ENCODE data around the gene KLKB1. TPM values are rescaled to one million over a fixed set of nuclear protein-coding genes. Genes with fewer than 3 reads are reported as not detected.

Gene KLKB1
- total RNA-seq, 1 donor from 2014 or later, result not detected

- Histone ChIP-seq H3K4me1 (ENCODE audit: insufficient read depth, low read length) (peaks cover 14% of the 10 kb centered on the region), H3K36me3 (ENCODE audit: insufficient read depth, low read length) (no peaks in the 10 kb centered on the region), H2AFZ (ENCODE audit: low read depth, low read length) (peak overlapping the region; percentile 93), H3K4me3 (ENCODE audit: insufficient read depth, low read depth, low read length) (peak overlapping the region; percentile 80), H3K9me3 (ENCODE audit: insufficient read depth, low read depth, low read length) (no peaks in the 10 kb centered on the region), H3K27ac (ENCODE audit: low read depth, low read length) (peak overlapping the region; percentile 66), H3K27me3 (ENCODE audit: insufficient read depth, low read length) (peaks cover 4% of the 10 kb centered on the region), H3K4me2 (ENCODE audit: low read length) (peak overlapping the region; percentile 96), H3K9ac (ENCODE audit: low read length) (peak overlapping the region; percentile 83), H3K79me2 (ENCODE audit: insufficient read depth, low read length) (no peaks in the 10 kb centered on the region), H4K20me1 (ENCODE audit: insufficient read depth, low read length) (no peaks in the 10 kb centered on the region)
- H3K27ac Mint-ChIP-seq (ENCODE audit: unreplicated experiment), result peak overlapping the region; percentile 47
- H3K4me3 Mint-ChIP-seq (ENCODE audit: unreplicated experiment), result peak overlapping the region; percentile 85
- peaks cover 6% of the 10 kb centered on the region for H3K36me3 Mint-ChIP-seq (ENCODE audit: low read depth, unreplicated experiment)
- no peak for TF ChIP-seq CTCF (IDR thresholded peaks at IDR 0.05; ENCODE audit: insufficient read depth, low read depth, low read length)
- no peak for TF ChIP-seq EZH2 (IDR thresholded peaks at IDR 0.05; ENCODE audit: insufficient read depth, low read length)
- peaks cover 7% of the 10 kb centered on the region for H3K4me1 Mint-ChIP-seq (ENCODE audit: low read depth, unreplicated experiment)
- DNase-seq (ENCODE audit: low read depth), result peak; percentile 10
- H3K27me3 Mint-ChIP-seq (ENCODE audit: low read depth, unreplicated experiment), result peaks cover 3% of the 10 kb centered on the region
- FAIRE-seq, result no peak
- no peaks in the 10 kb centered on the region for H3K9me3 Mint-ChIP-seq (ENCODE audit: unreplicated experiment)
Measured at GRCh38 chr4:186190581-186191199, 36.6 kb upstream of the KLKB1 start.

GRCh38 chr4:186191200-186192065, 35.9 kb upstream of the KLKB1 start, which contains the start of gene CYP4V2:
TSS of gene CYP4V2 (plus strand) at chr4:186191567. CDS start at chr4:186191824, 257 bp downstream.
- Histone ChIP-seq H2AFZ (ENCODE audit: low read depth, low read length) (peak within 1 kb of the TSS; percentile 93), H3K4me2 (ENCODE audit: low read length) (peak within 1 kb of the TSS; percentile 96), H3K36me3 (ENCODE audit: insufficient read depth, low read length) (no peaks in the 10 kb centered on the region), H3K9ac (ENCODE audit: low read length) (peak within 1 kb of the TSS; percentile 83), H3K27me3 (ENCODE audit: insufficient read depth, low read length) (peaks cover 4% of the 10 kb centered on the region), H4K20me1 (ENCODE audit: insufficient read depth, low read length) (no peaks in the 10 kb centered on the region), H3K4me3 (ENCODE audit: insufficient read depth, low read depth, low read length) (peak within 1 kb of the TSS; percentile 80), H3K79me2 (ENCODE audit: insufficient read depth, low read length) (no peaks in the 10 kb centered on the region), H3K9me3 (ENCODE audit: insufficient read depth, low read depth, low read length) (no peaks in the 10 kb centered on the region), H3K4me1 (ENCODE audit: insufficient read depth, low read length) (peaks cover 14% of the 10 kb centered on the region), H3K27ac (ENCODE audit: low read depth, low read length) (peak within 1 kb of the TSS; percentile 66)
- TF ChIP-seq EZH2 (IDR thresholded peaks at IDR 0.05; ENCODE audit: insufficient read depth, low read length), result no peak
- TF ChIP-seq CTCF (IDR thresholded peaks at IDR 0.05; ENCODE audit: insufficient read depth, low read depth, low read length), result no peak
- peaks cover 10% of the 10 kb centered on the region for H3K36me3 Mint-ChIP-seq (ENCODE audit: low read depth, unreplicated experiment)
- peak within 1 kb of the TSS; percentile 84 for H3K27ac Mint-ChIP-seq (ENCODE audit: unreplicated experiment)
- H3K4me3 Mint-ChIP-seq (ENCODE audit: unreplicated experiment), result peak within 1 kb of the TSS; percentile 98
- H3K9me3 Mint-ChIP-seq (ENCODE audit: unreplicated experiment), result no peaks in the 10 kb centered on the region
- FAIRE-seq (no peak), DNase-seq (ENCODE audit: low read depth) (peak; percentile 69)
- no peaks in the 10 kb centered on the region for H3K27me3 Mint-ChIP-seq (ENCODE audit: low read depth, unreplicated experiment)
- peaks cover 7% of the 10 kb centered on the region for H3K4me1 Mint-ChIP-seq (ENCODE audit: low read depth, unreplicated experiment)

Data from astrocyte (in vitro differentiated cells and primary cell).